Measurements from ENCODE around the gene IPO9.

IPO9 gene

DNA sequence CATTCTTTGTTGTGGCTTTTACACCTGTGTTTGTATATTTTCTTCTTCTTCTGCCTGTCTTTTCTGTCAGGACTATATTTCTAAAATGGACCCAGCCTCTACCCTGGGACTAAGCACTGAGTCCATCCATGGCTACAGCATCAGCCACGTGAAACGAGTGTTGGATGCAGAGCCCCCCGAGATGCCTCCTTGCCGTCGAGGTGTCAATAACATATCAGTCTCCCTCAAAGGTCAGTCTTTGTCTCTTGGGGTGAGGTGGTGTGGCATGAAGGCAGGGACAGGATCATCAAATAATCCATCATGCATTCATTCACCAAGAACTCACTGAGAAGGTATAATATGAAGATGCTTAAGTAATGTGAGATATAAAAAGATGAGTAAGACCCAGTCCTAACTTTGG lies 19.1 kb upstream of the IPO9 start:
- DNase-seq (ENCODE audit: low spot score): no peak
- TF ChIP-seq, protein P1, sequence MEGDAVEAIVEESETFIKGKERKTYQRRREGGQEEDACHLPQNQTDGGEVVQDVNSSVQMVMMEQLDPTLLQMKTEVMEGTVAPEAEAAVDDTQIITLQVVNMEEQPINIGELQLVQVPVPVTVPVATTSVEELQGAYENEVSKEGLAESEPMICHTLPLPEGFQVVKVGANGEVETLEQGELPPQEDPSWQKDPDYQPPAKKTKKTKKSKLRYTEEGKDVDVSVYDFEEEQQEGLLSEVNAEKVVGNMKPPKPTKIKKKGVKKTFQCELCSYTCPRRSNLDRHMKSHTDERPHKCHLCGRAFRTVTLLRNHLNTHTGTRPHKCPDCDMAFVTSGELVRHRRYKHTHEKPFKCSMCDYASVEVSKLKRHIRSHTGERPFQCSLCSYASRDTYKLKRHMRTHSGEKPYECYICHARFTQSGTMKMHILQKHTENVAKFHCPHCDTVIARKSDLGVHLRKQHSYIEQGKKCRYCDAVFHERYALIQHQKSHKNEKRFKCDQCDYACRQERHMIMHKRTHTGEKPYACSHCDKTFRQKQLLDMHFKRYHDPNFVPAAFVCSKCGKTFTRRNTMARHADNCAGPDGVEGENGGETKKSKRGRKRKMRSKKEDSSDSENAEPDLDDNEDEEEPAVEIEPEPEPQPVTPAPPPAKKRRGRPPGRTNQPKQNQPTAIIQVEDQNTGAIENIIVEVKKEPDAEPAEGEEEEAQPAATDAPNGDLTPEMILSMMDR (IDR thresholded peaks at IDR 0.05; ENCODE audit: extremely low read depth, missing control alignments): no peak

DNA sequence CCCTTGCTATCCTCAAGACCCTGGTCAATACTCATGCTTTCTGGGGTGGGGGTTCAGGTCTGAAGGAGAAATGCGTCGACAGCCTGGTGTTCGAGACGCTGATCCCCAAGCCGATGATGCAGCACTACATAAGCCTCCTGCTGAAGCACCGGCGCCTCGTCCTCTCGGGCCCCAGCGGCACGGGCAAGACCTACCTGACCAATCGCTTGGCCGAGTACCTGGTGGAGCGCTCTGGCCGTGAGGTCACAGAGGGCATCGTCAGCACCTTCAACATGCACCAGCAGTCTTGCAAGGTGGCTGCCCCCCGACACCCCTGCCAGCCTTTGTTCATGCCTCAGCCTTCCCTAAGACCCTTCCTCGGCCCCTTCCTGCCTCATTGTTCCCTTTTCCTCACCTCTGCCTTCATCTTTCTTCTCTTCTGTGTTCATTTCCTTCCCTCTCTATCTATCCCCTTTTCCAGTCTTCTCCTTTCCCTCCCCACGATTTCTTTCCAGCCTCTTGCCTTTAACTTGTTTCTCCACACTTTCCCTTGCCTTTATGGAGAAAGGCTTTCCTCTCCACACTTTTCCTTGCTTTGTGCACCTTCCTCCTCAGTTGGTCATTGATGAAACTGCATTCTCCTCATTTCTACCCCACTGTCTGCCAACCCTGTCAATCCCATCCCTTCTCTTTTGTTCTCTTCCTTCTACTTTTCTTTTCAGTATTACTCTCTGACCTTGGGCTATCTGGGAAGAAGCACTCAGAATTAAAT lies 18.3 kb upstream of the IPO9 start:
- no peak for DNase-seq (ENCODE audit: low spot score)
- TF ChIP-seq, protein P1 (IDR thresholded peaks at IDR 0.05; ENCODE audit: extremely low read depth, missing control alignments): no peak

DNA sequence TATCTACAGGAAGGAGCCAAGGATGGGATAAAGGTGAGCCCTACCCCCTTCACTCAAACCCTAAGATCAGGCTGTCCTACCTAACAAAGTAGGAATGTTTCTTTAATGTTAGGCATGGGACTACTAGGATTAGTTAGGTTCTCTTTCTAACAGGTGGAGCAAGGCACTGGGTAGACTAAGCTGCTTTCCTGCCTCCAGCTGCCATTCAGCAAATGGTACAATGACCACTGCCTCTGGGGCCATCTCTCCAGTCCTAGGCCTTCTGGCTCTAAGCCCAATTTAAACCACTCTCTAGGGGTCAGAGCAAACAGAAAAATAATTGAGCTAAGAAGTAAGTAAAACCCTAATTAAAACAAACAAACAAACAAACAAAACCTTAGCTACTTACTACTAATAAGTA lies 15.7 kb upstream of the IPO9 start:
- TF ChIP-seq, protein P1 (IDR thresholded peaks at IDR 0.05; ENCODE audit: extremely low read depth, missing control alignments): no peak
- no peak for DNase-seq (ENCODE audit: low spot score)

DNA sequence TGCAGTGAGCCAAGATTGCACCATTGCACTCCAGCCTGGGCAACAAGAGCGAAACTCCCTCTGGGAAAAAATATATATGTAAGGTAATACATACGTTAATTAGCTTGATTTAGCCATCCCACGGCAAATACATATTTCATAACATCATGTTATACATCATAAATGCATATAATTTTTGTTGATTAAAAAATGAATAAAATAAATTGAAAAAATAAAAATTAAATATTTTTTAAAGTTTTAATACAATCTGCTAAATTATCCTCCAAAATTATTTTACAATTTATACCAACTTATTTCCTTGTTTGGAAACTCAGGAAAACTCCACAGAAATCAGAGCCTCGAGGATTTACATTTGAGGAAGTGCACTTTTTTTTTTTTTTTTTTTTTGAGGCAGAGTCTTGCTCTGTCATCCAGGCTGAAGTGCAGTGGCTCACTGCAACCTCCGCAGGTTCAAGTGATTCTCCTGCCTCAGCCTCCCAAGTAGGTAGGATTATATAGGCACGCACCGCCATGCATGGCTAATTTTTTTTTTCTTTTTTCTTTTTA lies 12.6 kb upstream of the IPO9 start:
- no peak for DNase-seq (ENCODE audit: low spot score)
- TF ChIP-seq, protein P1 (IDR thresholded peaks at IDR 0.05; ENCODE audit: extremely low read depth, missing control alignments): no peak

DNA sequence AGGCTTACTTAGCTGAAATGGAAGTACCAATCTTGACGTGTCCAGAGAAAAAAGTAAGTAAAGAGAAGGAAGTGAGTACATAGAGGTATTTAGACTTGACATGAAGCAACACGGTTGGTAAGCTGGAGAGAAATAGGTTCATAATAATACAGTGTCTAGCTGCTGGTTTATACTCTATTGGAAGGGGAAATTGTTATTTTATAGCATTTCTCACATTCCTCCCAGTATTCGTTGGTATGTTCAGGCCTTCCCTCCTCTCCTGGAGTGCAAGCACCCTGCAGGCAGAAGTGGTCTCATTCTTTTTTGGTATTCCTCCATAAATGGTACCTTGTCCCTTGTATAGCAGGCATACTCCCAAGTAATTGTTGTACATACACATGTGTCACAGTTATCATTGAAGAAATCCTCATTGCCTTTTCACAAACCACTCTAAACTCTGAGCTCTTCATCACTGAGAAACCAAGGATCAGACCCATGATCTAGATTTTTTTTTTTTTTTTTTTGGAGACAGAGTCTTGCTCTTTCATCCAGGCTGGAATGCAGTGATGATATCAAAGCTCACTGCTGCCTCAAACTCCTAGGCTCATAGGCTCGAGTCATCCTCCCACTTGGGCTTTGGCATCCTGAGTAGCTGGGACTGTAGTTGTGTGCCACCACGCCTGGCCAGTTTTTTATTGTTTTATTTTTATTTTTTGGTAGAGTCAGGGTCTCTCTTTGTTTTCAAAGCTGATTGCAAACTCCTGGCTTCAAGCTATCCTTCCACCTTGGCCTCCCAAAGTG lies 9.8 kb upstream of the IPO9 start:
- DNase-seq (ENCODE audit: low spot score): no peak
- TF ChIP-seq, protein P1 (IDR thresholded peaks at IDR 0.05; ENCODE audit: extremely low read depth, missing control alignments): no peak

DNA sequence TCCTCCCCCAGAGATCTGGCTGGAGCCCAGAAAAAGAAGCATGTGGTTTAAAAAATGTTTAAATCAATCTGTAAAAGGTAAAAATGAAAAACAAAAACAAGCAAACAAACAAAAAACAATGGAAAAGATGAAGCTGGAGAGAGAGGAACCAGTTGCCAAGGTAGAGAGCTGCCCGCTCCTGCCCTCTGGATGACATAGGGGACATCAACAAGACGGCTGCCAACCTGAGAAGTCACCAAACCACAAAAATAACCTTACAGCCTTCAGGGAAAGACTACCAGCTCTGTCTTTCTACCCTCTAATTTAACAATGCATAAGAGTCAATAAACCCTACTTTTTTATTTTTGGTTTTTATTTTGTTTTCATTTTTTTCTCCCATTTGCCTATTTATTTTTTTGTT lies 8.5 kb upstream of the IPO9 start:
- TF ChIP-seq, protein P1 (IDR thresholded peaks at IDR 0.05; ENCODE audit: extremely low read depth, missing control alignments): no peak
- DNase-seq (ENCODE audit: low spot score): no peak

DNA sequence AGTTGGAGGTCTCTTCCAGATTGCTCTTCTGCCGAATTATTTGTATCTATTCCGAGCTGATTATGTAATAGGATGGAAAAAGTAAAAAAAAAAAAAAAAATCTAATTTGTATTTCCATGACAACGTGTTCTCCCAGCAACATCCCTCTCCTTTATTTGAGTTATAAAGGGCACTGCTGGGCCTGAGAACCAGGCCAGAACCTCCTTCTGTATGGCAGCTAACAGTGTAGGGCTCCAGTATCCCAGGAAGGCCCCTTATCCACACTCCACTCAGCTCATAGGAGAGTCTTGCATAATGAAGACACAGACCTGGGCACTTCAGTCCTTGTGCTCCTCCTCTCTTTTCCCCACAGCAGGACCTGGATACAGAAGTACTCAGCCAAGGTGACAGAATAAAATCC lies 3.7 kb upstream of the IPO9 start:
- TF ChIP-seq, protein P1 (IDR thresholded peaks at IDR 0.05; ENCODE audit: extremely low read depth, missing control alignments): no peak
- no peak for DNase-seq (ENCODE audit: low spot score)
